Measurements from ENCODE around the gene HOXC6. TPM values are rescaled to one million over a fixed set of nuclear protein-coding genes. Genes with fewer than 3 reads are reported as not detected.

Gene HOXC6
- total RNA-seq, 1 experiment from 2014 or later = 2.0 TPM

DNA sequence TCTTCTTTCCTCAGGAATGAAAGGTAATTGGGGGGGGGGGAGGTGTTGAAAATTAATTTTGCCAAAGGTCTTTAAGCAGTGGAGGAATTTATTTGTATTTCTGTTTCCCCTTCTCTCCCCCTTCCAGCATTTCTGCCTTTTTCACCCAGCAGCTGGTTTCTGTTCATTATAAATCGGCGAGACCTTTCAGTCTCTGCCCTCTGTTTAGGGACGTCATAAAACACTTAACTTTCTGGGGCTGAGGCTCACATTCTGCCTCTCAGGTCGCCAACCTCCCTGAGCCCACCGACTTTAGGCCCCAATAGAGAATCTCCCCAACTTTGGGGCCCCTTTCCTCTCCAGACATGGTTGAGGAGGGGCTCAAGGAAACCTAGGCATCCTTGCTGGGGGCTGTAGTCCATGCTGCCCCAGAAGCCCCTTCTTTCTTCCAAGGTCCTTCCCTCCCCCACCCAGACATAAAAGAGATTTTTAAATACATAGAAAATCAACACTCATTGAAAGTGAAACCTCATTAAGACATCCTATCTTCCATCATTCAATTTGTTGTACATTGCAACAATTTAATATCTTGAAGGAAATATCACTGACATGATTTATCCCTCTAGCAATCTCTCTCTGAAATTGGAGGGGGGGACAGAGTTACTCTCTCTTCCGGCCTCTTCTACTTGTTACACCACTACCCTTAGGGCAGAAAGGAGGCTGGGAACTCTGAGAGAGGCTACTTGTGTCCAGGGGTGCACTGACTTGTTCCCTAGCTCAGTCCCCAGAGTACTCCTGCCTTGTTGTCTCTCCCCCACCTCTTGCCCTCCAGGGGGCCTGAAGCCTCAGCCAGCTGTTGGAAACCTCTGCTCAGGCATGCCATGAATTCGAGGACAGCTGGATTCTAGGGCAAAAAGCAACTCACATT is 2.5 kb upstream of the HOXC6 start:
- DNase-seq (ENCODE audit: low read depth) = no peak

GRCh38 chr12:54026640-54027441 is 1.4 kb upstream of the HOXC6 start:
- DNase-seq (ENCODE audit: low read depth) = no peak

- DNase-seq (ENCODE audit: low read depth) = no peak
These were observed 826 bp upstream of the HOXC6 start for GRCh38 chr12:54027442-54027786.

GRCh38 chr12:54029529-54030441 is 1.5 kb downstream of the HOXC6 start:
- no peak for DNase-seq (ENCODE audit: low read depth)

- no peak for DNase-seq (ENCODE audit: low read depth)
These were observed 2.2 kb downstream of the HOXC6 start for GRCh38 chr12:54030442-54030801.

GRCh38 chr12:54030889-54031471 is 2.7 kb downstream of the HOXC6 start:
- DNase-seq (ENCODE audit: low read depth) = no peak

DNA sequence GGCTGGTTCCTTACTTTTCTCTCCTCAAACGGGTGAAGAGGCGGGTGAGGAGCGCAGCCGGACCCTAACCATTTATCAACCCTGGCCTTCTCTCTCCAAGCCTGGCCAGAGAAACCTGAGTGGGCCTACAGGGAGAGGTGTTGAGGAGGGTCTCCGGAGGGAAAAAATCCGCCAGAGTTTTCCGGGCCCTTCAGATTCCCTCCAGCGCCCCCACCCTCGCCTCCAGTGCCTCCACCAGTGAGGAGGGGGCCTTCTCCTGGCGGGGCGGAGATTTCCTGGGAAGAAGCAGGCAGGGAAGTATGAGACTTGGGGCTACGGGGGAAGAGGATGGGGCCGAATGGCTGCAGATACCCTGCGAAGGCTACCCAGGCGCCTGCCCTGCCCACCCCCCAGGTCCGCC is 3.2 kb downstream of the HOXC6 start:
- DNase-seq (ENCODE audit: low read depth) = no peak

GRCh38 chr12:54032086-54032619 is 3.9 kb downstream of the HOXC6 start:
- DNase-seq (ENCODE audit: low read depth) = no peak

- peak; percentile 90 for DNase-seq (ENCODE audit: low read depth)
These were observed 4.4 kb downstream of the HOXC6 start, which contains the start of gene HOXC5 for GRCh38 chr12:54032627-54033100. TSS of gene HOXC5 (plus strand) at chr12:54033050. CDS start at chr12:54033123, 73 bp downstream.

DNA sequence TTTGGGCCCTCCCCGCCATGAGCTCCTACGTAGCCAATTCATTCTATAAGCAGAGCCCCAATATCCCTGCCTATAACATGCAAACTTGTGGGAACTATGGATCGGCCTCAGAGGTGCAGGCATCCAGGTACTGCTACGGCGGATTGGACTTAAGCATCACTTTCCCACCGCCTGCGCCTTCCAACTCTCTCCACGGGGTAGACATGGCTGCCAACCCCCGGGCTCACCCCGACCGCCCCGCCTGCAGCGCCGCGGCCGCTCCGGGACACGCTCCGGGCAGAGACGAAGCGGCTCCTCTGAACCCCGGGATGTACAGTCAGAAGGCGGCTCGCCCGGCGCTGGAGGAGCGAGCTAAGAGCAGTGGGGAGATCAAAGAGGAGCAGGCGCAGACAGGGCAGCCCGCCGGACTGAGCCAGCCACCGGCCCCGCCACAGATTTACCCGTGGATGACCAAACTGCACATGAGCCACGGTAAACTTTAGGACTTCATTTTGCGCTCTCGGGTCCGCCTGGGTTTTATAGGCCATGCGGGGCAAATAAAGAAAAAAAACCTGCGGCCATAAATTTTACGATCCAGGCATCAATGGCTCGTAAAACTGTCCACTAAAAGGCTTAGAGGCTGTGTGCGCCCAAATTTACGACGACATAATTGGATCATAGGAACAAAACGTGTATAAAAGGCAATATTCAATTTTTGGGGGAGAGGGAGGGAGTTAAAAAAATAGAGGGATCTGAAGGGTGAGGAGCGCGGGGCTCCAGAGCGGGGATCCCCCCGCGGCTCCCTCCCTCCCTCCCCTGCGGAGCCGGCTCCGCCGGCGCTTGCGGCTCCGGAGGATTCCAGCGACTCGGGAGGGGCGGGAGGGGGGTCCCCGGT is 5.1 kb downstream of the HOXC6 start:
- DNase-seq (ENCODE audit: low read depth) = peak; percentile 54

DNA sequence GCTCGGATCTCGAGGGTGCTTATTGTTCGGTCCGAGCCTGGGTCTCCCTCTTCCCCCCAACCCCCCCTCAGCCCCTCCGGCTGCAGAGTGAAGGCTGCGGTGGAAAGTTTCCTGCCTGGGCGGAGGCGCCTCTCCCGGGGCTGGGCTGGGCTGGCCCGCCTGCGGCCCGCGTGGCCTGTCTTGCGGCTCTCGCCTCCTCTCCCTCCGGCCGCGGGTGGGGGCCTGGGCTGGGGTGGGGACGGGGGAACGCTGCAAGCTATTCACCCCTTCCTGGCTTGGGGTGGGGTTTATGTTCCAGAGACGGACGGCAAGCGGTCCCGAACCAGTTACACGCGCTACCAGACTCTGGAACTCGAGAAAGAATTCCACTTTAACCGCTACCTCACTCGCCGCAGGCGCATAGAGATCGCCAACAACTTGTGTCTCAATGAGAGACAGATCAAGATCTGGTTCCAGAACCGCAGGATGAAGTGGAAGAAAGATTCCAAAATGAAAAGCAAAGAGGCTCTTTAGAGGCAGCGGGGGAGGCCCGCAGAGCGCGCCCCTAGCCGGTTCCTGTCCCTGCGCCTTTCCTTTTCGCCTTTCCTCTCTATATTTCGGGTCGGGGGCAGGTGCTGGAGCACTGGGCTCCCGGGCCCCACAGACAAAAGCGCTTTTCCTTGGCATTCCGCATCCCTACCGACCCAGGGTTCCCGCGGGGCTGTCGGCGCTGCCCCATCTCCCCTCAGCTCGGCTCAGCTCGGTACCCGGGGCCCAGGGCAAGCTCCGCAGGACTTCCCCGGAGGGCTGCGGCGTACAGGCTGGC is 5.9 kb downstream of the HOXC6 start:
- no peak for DNase-seq (ENCODE audit: low read depth)

DNA sequence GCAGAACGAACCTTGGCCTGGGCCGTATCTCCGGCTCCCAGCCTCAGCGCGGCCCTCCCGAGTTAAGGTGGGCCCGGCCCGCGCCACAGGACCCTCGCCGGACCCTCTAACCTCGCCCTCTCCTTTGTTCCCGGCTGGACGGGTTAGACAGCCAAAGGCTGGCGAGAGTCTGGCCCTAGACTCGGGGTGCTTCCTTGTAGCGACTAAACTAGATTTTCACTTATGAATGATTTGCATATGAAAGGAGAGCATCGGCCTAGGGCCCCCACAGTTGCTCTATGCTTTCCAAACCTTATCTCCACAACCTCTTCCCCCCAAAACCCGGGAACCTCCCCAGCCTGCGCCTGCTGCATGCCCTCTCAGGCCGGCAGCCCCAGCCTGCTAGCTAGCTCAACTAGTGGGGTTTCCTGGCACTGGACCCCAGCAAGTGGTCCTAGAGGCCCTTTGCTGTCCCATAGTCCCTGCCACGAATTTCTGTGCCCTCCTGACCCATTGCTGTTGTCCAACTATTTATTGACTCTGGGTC is 6.6 kb downstream of the HOXC6 start:
- DNase-seq (ENCODE audit: low read depth) = no peak

GRCh38 chr12:54035568-54036264 is 7.5 kb downstream of the HOXC6 start:
- DNase-seq (ENCODE audit: low read depth) = no peak

DNA sequence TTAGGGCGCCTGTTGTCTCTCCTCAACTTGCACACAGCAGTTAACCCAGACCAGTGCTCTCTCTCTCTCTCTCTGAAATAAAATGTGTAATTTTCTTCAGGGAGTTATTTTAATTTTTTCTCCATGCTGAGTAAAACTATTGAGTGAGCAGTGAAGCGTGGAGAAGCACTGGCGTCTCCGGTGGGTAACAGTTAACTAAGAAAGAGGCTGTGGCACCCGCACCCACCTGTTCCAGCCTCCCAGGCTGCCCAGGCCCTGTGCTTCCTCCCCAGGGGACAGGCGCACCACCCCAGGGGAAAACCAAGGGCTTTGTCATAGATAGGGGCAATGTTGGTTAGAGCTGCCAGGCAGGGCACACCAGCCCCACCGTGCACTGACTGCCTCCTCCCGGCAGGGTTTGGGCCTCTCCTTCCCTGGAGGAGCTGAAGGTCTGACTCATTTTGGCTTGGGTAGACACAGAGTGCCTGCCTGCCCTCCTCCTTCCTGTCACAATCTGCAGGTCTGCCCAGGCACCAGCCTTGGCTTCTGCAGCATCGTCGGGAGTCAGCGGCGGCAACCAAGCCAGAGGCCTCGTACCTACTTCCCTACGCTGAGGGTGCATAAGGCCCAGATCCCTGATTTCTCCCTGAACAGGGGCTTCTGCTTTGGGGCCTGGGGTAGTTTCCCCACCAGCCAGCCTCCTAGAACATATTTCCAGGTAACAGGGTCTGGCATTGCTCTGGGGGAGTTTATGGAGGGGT is 8.6 kb downstream of the HOXC6 start:
- peak; percentile 77 for DNase-seq (ENCODE audit: low read depth)

- DNase-seq (ENCODE audit: low read depth) = no peak
These were observed 9.4 kb downstream of the HOXC6 start for GRCh38 chr12:54037360-54038283.

DNA sequence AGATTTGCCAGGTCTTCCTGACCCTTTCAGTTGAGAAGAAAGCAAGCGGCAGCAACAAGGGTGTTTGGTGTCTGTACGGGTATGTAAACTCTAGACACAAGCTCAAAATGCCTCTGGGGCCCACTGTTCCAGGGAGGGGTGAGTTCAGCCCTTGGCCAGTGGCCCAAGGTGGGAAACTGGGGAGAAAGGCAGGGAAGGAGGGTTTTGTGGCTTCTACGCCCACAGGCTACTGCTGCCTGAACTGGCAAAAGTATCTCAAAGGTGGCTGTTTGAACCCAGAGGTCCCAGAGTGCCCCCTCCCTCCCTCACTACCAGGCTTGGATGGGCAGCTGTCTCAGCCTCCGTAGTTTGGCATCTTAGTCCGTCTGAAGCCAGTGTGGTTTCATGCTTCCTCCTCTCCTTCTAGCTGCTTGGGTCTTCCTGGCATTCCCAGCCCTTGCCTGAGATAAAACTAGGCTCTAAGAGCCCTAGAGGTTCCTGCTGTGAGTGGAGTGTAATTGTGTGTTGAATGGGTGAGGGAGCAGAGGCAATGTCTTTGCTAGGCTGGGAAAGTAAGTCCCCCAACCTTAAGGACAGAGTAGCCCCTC is 10.1 kb downstream of the HOXC6 start:
- DNase-seq (ENCODE audit: low read depth) = no peak

All from HT1080 (cell line).